Thoracic aorta (tissue), 2 donors: ENCODE results near the gene MBD1. TPM values are rescaled to one million over a fixed set of nuclear protein-coding genes. Genes with fewer than 3 reads are reported as not detected.
"Not testable (repeated sequence)": the region's sequence is repeated elsewhere in the genome, so short reads cannot be mapped to it uniquely, and the experiment has no call there.

ENCODE experiments used
- ATAC-seq: fragments of 150-250 bp; one replicate; pipeline ENCODE4 v1.8.0; 2017; ENCODE audit warnings: low read depth; ENCODE audit not compliant: insufficient number of reproducible peaks, low FRiP score
- DNase-seq: peaks from one replicate; pipeline ENCODE4 v3.0.0-alpha.2; 2020; ENCODE audit warnings: low spot score
- H3K27ac ChIP-seq, 2 donors: fragments of 200-600 bp; sonication (generic); 1 replicate in 1 of 2; 2 replicates in 1 of 2; pipeline ENCODE4 v1.5.1; 2016; ENCODE audit warnings: mild to moderate bottlenecking in 2 of 2, moderate library complexity in 2 of 2
- H3K27me3 ChIP-seq: fragments of 200-600 bp; sonication (generic); replicated peaks from 2 replicates; pipeline ENCODE4 v1.6.0; 2016; ENCODE audit warnings: mild to moderate bottlenecking; ENCODE audit not compliant: insufficient read depth
- H3K36me3 ChIP-seq: fragments of 200-600 bp; sonication (generic); one replicate; pipeline ENCODE4 v1.5.1; 2016
- H3K4me1 ChIP-seq, 2 donors: fragments of 200-600 bp; sonication (generic); 1 replicate in 1 of 2; 2 replicates in 1 of 2; pipeline versions ENCODE4 v1.5.1 to v1.6.0; 2016; ENCODE audit warnings: low read depth in 2 of 2, mild to moderate bottlenecking in 1 of 2; ENCODE audit not compliant: control insufficient read depth in 1 of 2
- H3K4me3 ChIP-seq: fragments of 200-600 bp; sonication (generic); 2 replicates; pipeline ENCODE4 v1.5.1; 2016; ENCODE audit warnings: mild to moderate bottlenecking
- H3K9me3 ChIP-seq: fragments of 200-600 bp; sonication (generic); 2 replicates; pipeline ENCODE4 v1.5.1; 2016
- total RNA-seq, 2 donors: library from RNA; depleted of rRNA; stranded (reverse); fragments of >200 nt; gene quantifications; one replicate each; pipeline versions ENCODE4 v1.1.0 to v1.2.3, GENCODE V29; 2016
- TF ChIP-seq, protein P1 (sequence below): fragments of 200-600 bp; sonication (generic); IDR thresholded peaks from one replicate; pipeline ENCODE4 v1.5.1; 2019; ENCODE audit warnings: antibody characterized with exemption

MBD1 gene
- total RNA-seq, 2 donors from 2014 or later, result 103 to 107 TPM

GRCh38 chr18:50313873-50314460, 32.6 kb upstream of the MBD1 start:
- H3K9me3 ChIP-seq, result no peaks in the 10 kb centered on the region
- H3K4me1 ChIP-seq, result no peaks in the 10 kb centered on the region
- ATAC-seq (no peak), DNase-seq (no peak)
- no peaks in the 10 kb centered on the region for H3K27me3 ChIP-seq
- no peak overlapping the region for H3K27ac ChIP-seq
- TF ChIP-seq, protein P1, sequence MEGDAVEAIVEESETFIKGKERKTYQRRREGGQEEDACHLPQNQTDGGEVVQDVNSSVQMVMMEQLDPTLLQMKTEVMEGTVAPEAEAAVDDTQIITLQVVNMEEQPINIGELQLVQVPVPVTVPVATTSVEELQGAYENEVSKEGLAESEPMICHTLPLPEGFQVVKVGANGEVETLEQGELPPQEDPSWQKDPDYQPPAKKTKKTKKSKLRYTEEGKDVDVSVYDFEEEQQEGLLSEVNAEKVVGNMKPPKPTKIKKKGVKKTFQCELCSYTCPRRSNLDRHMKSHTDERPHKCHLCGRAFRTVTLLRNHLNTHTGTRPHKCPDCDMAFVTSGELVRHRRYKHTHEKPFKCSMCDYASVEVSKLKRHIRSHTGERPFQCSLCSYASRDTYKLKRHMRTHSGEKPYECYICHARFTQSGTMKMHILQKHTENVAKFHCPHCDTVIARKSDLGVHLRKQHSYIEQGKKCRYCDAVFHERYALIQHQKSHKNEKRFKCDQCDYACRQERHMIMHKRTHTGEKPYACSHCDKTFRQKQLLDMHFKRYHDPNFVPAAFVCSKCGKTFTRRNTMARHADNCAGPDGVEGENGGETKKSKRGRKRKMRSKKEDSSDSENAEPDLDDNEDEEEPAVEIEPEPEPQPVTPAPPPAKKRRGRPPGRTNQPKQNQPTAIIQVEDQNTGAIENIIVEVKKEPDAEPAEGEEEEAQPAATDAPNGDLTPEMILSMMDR, result no peak
- no peak overlapping the region for H3K4me3 ChIP-seq
- no peaks in the 10 kb centered on the region for H3K36me3 ChIP-seq

- TF ChIP-seq, protein P1, result no peak
- no peaks in the 10 kb centered on the region for H3K27me3 ChIP-seq
- H3K4me1 ChIP-seq, result peaks cover 4% of the 10 kb centered on the region in 2 donors
- H3K4me3 ChIP-seq, result no peak overlapping the region
- no peaks in the 10 kb centered on the region for H3K9me3 ChIP-seq
- H3K36me3 ChIP-seq, result no peaks in the 10 kb centered on the region
- ATAC-seq (no peak), DNase-seq (no peak)
- no peak overlapping the region for H3K27ac ChIP-seq
Measured at GRCh38 chr18:50313031-50313607, 31.8 kb upstream of the MBD1 start.

DNA sequence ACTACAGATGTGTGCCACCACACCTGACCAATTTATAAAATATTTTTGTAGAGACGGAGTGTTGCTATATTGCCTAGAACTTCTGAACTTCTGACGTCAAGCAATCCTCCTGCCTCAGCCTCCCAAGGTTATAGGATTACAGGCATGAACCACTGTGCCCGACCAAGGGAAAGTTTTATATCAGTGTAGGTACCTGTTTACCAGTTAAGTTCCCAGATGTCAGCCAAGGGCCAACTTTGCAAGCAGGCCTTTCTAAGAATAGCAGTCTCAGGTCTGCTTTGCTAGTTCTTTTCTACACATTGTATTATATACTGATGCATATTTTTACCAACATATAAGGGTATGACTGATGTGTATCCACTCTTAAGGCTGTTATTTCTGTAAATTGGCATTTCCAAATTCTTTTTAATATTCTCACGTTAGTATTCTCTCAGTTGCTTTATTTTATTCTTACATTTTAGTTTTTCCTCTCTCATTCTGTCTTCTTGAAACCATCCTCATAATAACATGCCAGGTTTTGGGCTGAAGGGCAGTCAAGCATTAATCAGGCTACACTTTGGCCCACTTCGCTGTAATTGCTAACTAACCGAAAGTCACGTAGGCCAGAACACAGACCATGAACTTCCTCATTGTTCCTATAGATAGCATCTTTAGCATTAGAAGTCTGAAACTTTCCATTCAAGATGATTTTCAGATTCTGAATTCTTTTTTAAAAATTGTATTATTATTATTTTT, 31.1 kb upstream of the MBD1 start:
- DNase-seq (no peak), ATAC-seq (no peak)
- H3K4me3 ChIP-seq, result no peak overlapping the region
- H3K4me1 ChIP-seq, result peaks cover 5 to 7% of the 10 kb centered on the region in 2 donors
- no peaks in the 10 kb centered on the region for H3K27me3 ChIP-seq
- H3K27ac ChIP-seq, result no peak overlapping the region
- no peaks in the 10 kb centered on the region for H3K36me3 ChIP-seq
- TF ChIP-seq, protein P1, result no peak
- no peaks in the 10 kb centered on the region for H3K9me3 ChIP-seq

- no peaks in the 10 kb centered on the region for H3K27me3 ChIP-seq
- H3K9me3 ChIP-seq, result no peaks in the 10 kb centered on the region
- no peaks in the 10 kb centered on the region for H3K36me3 ChIP-seq
- no peak for DNase-seq
- H3K4me3 ChIP-seq, result no peak overlapping the region
- no peak for ATAC-seq
- H3K4me1 ChIP-seq, result peaks cover 10 to 14% of the 10 kb centered on the region in 2 donors
- H3K27ac ChIP-seq, result no peak overlapping the region
- TF ChIP-seq, protein P1, result no peak
Measured at GRCh38 chr18:50311650-50312049, 30.3 kb upstream of the MBD1 start.

- ATAC-seq, result no peak
- TF ChIP-seq, protein P1, result no peak
- Histone ChIP-seq H3K27ac (no peak overlapping the region), H3K4me3 (no peak overlapping the region), H3K9me3 (no peaks in the 10 kb centered on the region), H3K4me1 (peaks cover 10 to 14% of the 10 kb centered on the region in 2 donors), H3K27me3 (no peaks in the 10 kb centered on the region), H3K36me3 (no peaks in the 10 kb centered on the region)
- DNase-seq, result no peak
Measured at GRCh38 chr18:50310080-50310479, 28.8 kb upstream of the MBD1 start.

GRCh38 chr18:50308851-50309250, 27.5 kb upstream of the MBD1 start:
- peaks cover 10 to 14% of the 10 kb centered on the region in 2 donors for H3K4me1 ChIP-seq
- not testable (repeated sequence) for H3K36me3 ChIP-seq, H3K4me3 ChIP-seq, ATAC-seq, DNase-seq, H3K27me3 ChIP-seq, H3K27ac ChIP-seq, H3K9me3 ChIP-seq
